ENCODE data around the gene RBM39. TPM values are rescaled to one million over a fixed set of nuclear protein-coding genes. Genes with fewer than 3 reads are reported as not detected.

RBM39 gene
- polyA plus RNA-seq, 1 of the 3 experiments (the other 2 are of a cell fraction), result 68.4 TPM

DNA sequence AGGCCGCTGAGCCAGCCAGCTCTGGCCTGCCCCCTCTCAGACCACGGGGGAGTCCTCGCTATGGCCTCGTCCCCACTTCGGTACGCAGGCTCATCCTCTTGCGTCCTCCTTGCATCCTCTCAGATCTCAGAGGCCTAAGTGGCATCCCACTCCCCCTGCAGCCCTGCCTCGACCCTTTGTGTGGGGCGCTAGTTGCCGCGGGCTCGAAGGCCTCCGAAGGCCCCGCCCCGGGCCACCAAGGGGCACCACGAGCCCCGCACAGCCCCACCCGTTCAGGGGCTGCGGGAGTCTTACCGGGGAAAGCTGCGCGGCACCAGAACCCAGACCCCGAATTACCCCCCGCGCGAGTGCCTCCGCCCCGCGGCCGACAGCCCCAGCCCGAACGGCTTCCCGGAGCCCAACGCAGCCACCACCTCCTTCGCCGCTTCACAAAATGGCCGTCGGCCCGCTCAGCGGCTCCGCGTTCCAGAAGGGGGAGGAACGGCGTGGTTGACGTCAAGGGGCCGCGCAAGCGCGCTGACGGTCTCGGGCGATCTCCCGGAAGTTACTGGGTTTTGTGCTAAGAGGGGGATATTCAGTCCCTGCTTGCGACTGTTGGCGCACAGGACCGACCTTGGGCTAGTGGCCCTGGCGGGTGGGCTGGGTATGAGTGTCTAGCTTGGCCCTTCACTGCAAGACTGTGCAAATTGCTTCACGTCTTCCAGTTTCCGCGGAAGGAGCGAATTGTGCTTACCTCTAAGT lies 77.4 kb downstream of the RBM39 start, which contains the start of the genes CPNE1 and RBM12 (continued):
- TF ChIP-seq, protein P1, sequence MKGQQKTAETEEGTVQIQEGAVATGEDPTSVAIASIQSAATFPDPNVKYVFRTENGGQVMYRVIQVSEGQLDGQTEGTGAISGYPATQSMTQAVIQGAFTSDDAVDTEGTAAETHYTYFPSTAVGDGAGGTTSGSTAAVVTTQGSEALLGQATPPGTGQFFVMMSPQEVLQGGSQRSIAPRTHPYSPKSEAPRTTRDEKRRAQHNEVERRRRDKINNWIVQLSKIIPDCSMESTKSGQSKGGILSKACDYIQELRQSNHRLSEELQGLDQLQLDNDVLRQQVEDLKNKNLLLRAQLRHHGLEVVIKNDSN (IDR thresholded peaks at IDR 0.05; ENCODE audit: borderline replicate concordance, low read depth), result no peak
- no peak for TF ChIP-seq SIN3A (IDR thresholded peaks at IDR 0.05; ENCODE audit: borderline replicate concordance, low read depth, low read length)
- 0 out of 2 replicates have a peak, but pooled peaks have one; percentile 1 for TF ChIP-seq RAD21 (IDR thresholded peaks at IDR 0.05; ENCODE audit: low read length)
- peak; percentile 94 for TF ChIP-seq ELF1 (IDR thresholded peaks at IDR 0.05)
- peak; percentile 74 for TF ChIP-seq CHD2 (IDR thresholded peaks at IDR 0.05; ENCODE audit: low read length, partially characterized antibody)
- TF ChIP-seq TAF1 (IDR thresholded peaks at IDR 0.05; ENCODE audit: borderline replicate concordance, low read depth, low read length), result peak; percentile 97
- no peak for TF ChIP-seq RCOR1 (IDR thresholded peaks at IDR 0.05; ENCODE audit: low read length)
- no peak for TF ChIP-seq NFIC (IDR thresholded peaks at IDR 0.05; ENCODE audit: borderline replicate concordance)
- TF ChIP-seq FOXM1 (IDR thresholded peaks at IDR 0.05; ENCODE audit: low read depth), result no peak
- TF ChIP-seq RXRA (IDR thresholded peaks at IDR 0.05; ENCODE audit: borderline replicate concordance, low read depth), result no peak
- peak; percentile 39 for TF ChIP-seq MXI1 (IDR thresholded peaks at IDR 0.05; ENCODE audit: low read depth, low read length)
- no peak for TF ChIP-seq FOSL2 (IDR thresholded peaks at IDR 0.05; ENCODE audit: borderline replicate concordance, low read depth)

- Histone ChIP-seq H3K9me3 (no peaks in the 10 kb centered on the region), H2AFZ (ENCODE audit: low read depth) (peak overlapping the region; percentile 98; the same call in 1 of the 2 replicates), H3K27me3 (ENCODE audit: insufficient read depth) (no peaks in the 10 kb centered on the region), H3K79me2 (ENCODE audit: insufficient read depth) (peaks cover 60% of the 10 kb centered on the region), H3F3A (replicated peaks; ENCODE audit: insufficient read depth) (peaks cover 26% of the 10 kb centered on the region), H3K9me2 (no peaks in the 10 kb centered on the region), H3K4me1 (ENCODE audit: control insufficient read depth in 1 of 2, insufficient read depth in 2 of 2, low read depth in 1 of 2, low read length in 1 of 2) (peaks cover 10 to 13% of the 10 kb centered on the region in 2 experiments; a peak in 2 of 4 replicates), H3K9ac (peak overlapping the region; percentile 98), H3K36me3 (replicated peaks in 1 of 2; ENCODE audit: control insufficient read depth in 1 of 2, insufficient read depth in 2 of 2, low read length in 1 of 2) (peaks cover 8% of the 10 kb centered on the region in 2 experiments), H3K4me2 (peak overlapping the region; percentile 97), H3K27ac (ENCODE audit: low read depth in 2 of 2, low read length in 1 of 2) (peak overlapping the region; percentile 94 to 95), H3K4me3 (ENCODE audit: low read depth in 2 of 2, low read length in 1 of 2) (peak overlapping the region; percentile 78 to 83), H4K20me1 (ENCODE audit: insufficient read depth) (peaks cover 53% of the 10 kb centered on the region)
- POLR2A ChIA-PET, result interaction anchor here (0.9 to 2.3 kb wide), 5 partner anchors 22 to 291 kb away, joined by 3 to 33 read pairs (median 5); partner anchors contain the start of genes RBM39, SCAND1 and SPAG4
- peak; percentile 59 for DNase-seq
- WGBS (ENCODE audit: low lambda C conversion rate), result 2% methylated on average over 27 of the region's 28 CpGs
- TF ChIP-seq RCOR1 (IDR thresholded peaks at IDR 0.05; ENCODE audit: low read length) (no peak), CTCF (IDR thresholded peaks at IDR 0.05) (no peak), MXI1 (IDR thresholded peaks at IDR 0.05; ENCODE audit: low read depth, low read length) (peak; percentile 94), SIN3A (IDR thresholded peaks at IDR 0.05; ENCODE audit: borderline replicate concordance, low read depth, low read length) (0 out of 2 replicates have a peak, but pooled peaks have one; percentile 27)
- TF ChIP-seq, protein P1 (IDR thresholded peaks at IDR 0.05; ENCODE audit: borderline replicate concordance, low read depth), result no peak
- CTCF ChIA-PET, result interaction anchor here (0.9 to 2.2 kb wide), 5 partner anchors 15 to 327 kb away, joined by 3 to 15 read pairs (median 5); partner anchors contain the start of genes NFS1 and ROMO1
These were observed 78.3 kb downstream of the RBM39 start for GRCh38 chr20:35663516-35664465.

All from SK-N-SH (cell line).